ENCODE results near the gene ERAP2.
A peak's percentile ranks its signal among the peaks of the same experiment; 100 is the strongest.
"Not testable (repeated sequence)": the region's sequence is repeated elsewhere in the genome, so short reads cannot be mapped to it uniquely, and the experiment has no call there.

ERAP2 gene

GRCh38 chr5:96864922-96865530 lies 11.3 kb upstream of the ERAP2 start:
- no peak for DNase-seq

GRCh38 chr5:96868603-96869371 lies 7.5 kb upstream of the ERAP2 start:
- peak; percentile 49 to 71 for DNase-seq

- DNase-seq = no peak
Measured at GRCh38 chr5:96869372-96869641, 7.0 kb upstream of the ERAP2 start.

- DNase-seq = no peak
Measured at GRCh38 chr5:96870094-96871026, 5.9 kb upstream of the ERAP2 start.

- DNase-seq = no peak
Measured at GRCh38 chr5:96871027-96871399, 5.3 kb upstream of the ERAP2 start.

- DNase-seq = no peak
Measured at GRCh38 chr5:96871686-96872085, 4.6 kb upstream of the ERAP2 start.

- no peak for DNase-seq
Measured at GRCh38 chr5:96873449-96873848, 2.9 kb upstream of the ERAP2 start.

- DNase-seq = no peak
Measured at GRCh38 chr5:96874631-96875030, 1.7 kb upstream of the ERAP2 start.

- DNase-seq = peak in 1 of 2 donors; percentile 39
Measured at GRCh38 chr5:96875791-96876291, 459 bp upstream of the ERAP2 start.

GRCh38 chr5:96876977-96877469 lies 723 bp downstream of the ERAP2 start:
- DNase-seq = not testable (repeated sequence)

GRCh38 chr5:96879665-96880064 lies 3.4 kb downstream of the ERAP2 start:
- DNase-seq = no peak

- DNase-seq = no peak
Measured at GRCh38 chr5:96880444-96881164, 4.3 kb downstream of the ERAP2 start.

GRCh38 chr5:96881511-96882115 lies 5.3 kb downstream of the ERAP2 start:
- DNase-seq = no peak

- DNase-seq = no peak
Measured at GRCh38 chr5:96883871-96884270, 7.6 kb downstream of the ERAP2 start.

- DNase-seq = no peak
Measured at GRCh38 chr5:96884995-96885394, 8.7 kb downstream of the ERAP2 start.

GRCh38 chr5:96885518-96886338 lies 9.4 kb downstream of the ERAP2 start:
- peak; percentile 39 to 65 for DNase-seq

GRCh38 chr5:96893342-96893741 lies 17.0 kb downstream of the ERAP2 start:
- DNase-seq = no peak

- DNase-seq = peak; percentile 11 to 62
Measured at GRCh38 chr5:96896276-96896675, 20.0 kb downstream of the ERAP2 start.

GRCh38 chr5:96896806-96897205 lies 20.5 kb downstream of the ERAP2 start:
- peak in 1 of 2 donors; percentile 66 for DNase-seq

- DNase-seq = no peak
Measured at GRCh38 chr5:96901384-96901783, 25.1 kb downstream of the ERAP2 start.

- DNase-seq = no peak
Measured at GRCh38 chr5:96901841-96902240, 25.5 kb downstream of the ERAP2 start.
